Suppressor macrophage treated with lipopolysaccharide for 4 hours (primary cell): ENCODE results near the gene GAB2.
"Not testable (repeated sequence)": the region's sequence is repeated elsewhere in the genome, so short reads cannot be mapped to it uniquely, and the experiment has no call there.

Source experiments
- DNase-seq: peaks from one replicate; pipeline ENCODE4 v3.0.0-alpha.2; 2020

GAB2 gene

DNA sequence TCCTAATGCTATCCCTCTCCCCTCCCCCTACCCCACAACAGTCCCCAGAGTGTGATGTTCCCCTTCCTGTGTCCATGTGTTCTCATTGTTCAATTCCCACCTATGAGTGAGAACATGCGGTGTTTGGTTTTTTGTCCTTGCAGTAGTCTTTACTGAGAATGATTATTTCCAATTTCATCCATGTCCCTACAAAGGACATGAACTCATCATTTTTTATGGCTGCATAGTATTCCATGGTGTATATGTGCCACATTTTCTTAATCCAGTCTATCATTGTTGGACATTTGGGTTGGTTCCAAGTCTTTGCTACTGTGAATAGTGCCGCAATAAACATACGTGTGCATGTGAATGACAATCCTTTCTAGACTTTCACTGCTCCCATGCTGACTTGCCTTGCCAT is 241.8 kb downstream of the GAB2 start:
- DNase-seq, result not testable (repeated sequence)

DNA sequence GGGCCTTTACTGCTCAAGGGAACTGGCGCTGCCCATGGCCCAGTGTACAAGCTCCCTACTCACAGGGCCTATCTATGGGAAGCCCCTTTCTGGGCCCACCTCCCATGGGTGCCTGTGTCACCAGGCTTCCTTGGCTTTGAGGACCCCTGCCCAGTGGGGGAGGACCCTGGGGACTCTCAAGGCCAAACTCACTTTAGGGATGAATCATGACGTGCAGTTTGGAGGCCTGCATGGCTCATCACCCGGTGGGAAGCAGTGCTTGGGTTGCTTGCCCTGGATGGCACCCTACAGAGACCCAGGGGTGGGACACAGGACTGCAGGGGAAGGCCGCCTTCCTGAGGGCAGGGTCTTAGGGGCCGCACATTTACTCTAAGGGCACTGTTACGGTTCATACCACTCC is 245.7 kb downstream of the GAB2 start:
- DNase-seq, result no peak

DNA sequence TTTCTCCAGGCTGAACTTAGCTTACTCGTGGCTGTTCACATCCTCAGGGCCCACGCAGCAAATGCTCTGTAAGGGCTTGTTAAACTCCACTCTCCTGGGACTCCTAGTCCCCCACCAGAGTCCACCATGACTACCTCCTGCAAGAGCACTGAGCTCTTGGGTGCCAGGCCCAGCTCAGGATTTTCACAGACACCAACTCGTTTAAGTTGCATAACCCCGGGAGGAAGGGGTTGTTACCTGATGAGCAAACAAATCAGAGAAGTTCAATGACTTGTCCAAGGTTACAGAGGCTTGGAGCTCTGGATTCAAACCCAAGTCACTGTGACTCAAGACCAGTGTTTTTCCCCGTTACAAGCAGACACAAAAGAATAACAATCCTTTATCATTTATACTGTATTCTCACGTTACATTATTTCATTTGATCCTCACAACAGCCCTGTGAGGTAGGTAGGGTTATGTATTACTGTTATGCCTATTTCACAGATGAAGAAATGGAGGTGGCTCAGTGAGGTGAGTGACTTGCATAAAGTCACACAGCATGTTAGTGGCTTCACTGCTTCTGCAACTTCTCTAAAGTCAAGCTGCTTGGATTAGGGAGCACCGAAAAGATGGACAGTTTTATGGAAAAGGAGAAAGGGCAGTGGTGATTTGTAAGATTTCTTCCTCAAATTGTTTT is 246.6 kb downstream of the GAB2 start:
- DNase-seq, result no peak

DNA sequence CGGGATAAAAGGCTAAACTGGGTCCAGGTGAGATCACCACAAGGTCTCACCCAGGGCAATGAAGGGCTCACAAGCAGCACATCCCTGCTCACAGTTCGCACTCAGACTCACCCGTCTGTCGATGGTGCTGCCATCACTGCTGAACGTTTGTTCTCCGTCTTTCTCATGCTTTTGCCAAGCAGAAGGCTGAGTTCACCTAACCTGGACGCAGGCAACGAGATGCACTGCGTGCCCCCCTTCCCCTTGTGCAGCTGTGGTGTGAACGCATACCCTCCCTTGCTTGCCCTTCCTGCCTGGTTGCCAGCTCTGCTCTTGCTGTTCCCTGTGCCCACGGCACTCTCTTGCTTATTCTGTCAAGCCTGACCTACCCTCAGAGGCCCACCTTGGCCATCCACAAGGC is 247.2 kb downstream of the GAB2 start:
- DNase-seq, result no peak

DNA sequence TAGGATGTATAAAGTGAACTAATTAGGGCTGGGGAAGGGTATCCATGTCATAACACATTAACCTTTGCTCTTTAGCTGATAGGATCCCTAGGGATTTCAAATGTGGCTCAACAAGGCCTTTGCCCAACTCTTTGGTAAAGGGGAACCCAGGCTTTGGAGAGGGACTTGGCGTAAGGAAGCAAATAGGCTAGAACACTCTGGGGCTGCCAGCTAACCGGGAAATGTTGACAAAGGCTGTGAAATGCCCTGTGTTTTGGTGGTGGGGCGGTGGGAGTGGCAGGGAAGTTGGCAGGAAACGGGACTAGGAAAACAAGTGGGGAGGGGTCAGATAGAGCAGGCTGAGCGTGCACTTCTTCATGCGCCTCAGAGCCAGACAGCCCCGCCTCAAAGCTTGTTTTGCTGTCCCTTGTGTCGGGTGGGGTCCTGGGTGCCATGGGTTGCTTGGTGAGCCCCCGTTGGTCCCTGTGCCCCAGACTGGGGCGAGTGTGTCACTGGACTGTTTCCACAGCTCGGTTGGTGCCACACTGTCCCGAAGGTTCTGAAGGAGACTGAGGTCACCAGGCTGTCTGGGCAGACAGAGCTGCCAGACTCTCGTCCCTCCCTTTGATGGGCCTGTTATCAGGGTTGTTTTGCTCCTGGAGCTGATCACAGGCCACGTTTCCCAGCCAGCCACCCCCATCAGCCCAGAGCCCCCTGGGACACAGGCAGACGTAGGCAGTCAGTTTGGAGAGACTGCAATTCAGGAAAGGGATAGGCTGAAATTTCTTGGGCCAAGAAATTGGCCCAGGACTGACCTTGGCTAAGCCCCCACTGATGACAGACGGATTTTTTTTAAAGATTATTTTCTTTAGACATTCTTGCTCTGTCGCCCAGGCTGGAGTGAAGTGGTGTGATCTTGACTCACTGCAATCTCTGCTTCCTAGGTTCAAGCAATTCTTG is 248.8 kb downstream of the GAB2 start:
- DNase-seq, result no peak

DNA sequence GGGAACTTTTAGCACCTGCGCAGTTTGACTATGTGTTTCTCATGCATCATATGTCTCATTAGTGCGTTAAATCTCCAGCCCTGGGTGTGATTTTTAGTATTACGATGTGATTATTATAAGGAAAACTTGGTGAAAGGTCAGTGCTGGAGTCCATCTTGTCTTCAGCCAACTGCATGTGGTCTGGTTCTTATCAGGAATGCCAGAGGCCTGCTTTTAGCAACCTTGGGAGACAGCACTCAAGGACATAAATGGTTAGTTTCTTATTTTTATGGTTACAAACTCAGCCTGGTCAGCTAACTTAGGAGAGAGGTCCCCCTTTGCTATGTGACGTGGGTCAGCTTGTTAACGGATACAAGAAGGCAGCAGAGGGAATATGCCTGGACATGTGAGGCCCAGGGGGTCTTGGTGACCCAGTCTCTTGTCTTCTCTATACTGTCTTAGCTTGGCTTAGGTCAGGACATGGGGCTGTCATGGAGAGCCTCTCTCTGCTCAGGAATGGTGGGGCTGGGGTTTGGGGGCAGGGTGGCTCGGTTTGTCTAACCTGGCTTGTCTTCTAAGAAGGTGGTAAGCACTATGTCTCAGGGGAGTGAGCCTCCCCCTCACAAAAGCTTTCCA is 250.7 kb downstream of the GAB2 start:
- DNase-seq, result no peak
